ENCODE data around the gene TANC2. TPM values are rescaled to one million over a fixed set of nuclear protein-coding genes. Genes with fewer than 3 reads are reported as not detected.

Gene TANC2
- total RNA-seq, 1 donor from 2014 or later = 66.9 TPM

DNA sequence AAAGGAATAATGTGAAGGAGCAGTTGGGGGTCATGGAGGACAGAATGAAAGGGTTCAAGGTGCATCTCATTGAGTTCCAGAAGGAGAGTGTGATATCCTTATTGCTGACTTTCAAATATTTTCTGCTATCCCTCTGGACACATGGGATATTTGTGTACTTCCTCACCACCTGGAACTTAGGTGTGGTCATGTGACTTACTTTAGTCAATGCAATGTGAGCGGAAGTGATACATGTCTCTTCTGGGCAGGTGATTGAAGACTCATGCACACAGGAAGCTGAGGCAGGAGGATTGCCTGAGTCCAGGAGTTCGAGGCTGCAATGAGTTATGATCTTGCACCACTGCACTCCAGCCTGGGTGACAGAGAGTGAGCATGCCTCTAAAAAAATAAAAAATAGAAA, 36.7 kb upstream of the TANC2 start:
- H3K36me3 ChIP-seq (ENCODE audit: insufficient read depth, low read length) = no peaks in the 10 kb centered on the region
- no peaks in the 10 kb centered on the region for H3K4me1 ChIP-seq (ENCODE audit: insufficient read depth, low read length)
- no peak overlapping the region for H3K4me2 ChIP-seq (ENCODE audit: low read length)
- Mint-ChIP-seq H3K27ac (ENCODE audit: unreplicated experiment) (no peak overlapping the region), H3K4me3 (ENCODE audit: unreplicated experiment) (no peak overlapping the region), H3K27me3 (ENCODE audit: low read depth, unreplicated experiment) (peaks cover 18% of the 10 kb centered on the region), H3K9me3 (ENCODE audit: unreplicated experiment) (no peaks in the 10 kb centered on the region), H3K4me1 (ENCODE audit: low read depth, unreplicated experiment) (no peaks in the 10 kb centered on the region), H3K36me3 (ENCODE audit: low read depth, unreplicated experiment) (no peaks in the 10 kb centered on the region)
- FAIRE-seq (no peak), DNase-seq (ENCODE audit: low read depth) (no peak)
- no peaks in the 10 kb centered on the region for H3K9me3 ChIP-seq (ENCODE audit: insufficient read depth, low read depth, low read length)
- H4K20me1 ChIP-seq (ENCODE audit: insufficient read depth, low read length) = no peaks in the 10 kb centered on the region
- H3K79me2 ChIP-seq (ENCODE audit: insufficient read depth, low read length) = no peaks in the 10 kb centered on the region
- no peak overlapping the region for H3K27ac ChIP-seq (ENCODE audit: low read depth, low read length)
- no peaks in the 10 kb centered on the region for H3K27me3 ChIP-seq (ENCODE audit: insufficient read depth, low read length)
- TF ChIP-seq EZH2 (IDR thresholded peaks at IDR 0.05; ENCODE audit: insufficient read depth, low read length) = no peak
- TF ChIP-seq, protein P1, sequence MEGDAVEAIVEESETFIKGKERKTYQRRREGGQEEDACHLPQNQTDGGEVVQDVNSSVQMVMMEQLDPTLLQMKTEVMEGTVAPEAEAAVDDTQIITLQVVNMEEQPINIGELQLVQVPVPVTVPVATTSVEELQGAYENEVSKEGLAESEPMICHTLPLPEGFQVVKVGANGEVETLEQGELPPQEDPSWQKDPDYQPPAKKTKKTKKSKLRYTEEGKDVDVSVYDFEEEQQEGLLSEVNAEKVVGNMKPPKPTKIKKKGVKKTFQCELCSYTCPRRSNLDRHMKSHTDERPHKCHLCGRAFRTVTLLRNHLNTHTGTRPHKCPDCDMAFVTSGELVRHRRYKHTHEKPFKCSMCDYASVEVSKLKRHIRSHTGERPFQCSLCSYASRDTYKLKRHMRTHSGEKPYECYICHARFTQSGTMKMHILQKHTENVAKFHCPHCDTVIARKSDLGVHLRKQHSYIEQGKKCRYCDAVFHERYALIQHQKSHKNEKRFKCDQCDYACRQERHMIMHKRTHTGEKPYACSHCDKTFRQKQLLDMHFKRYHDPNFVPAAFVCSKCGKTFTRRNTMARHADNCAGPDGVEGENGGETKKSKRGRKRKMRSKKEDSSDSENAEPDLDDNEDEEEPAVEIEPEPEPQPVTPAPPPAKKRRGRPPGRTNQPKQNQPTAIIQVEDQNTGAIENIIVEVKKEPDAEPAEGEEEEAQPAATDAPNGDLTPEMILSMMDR (IDR thresholded peaks at IDR 0.05; ENCODE audit: insufficient read depth, low read depth, low read length) = no peak
- no peak overlapping the region for H2AFZ ChIP-seq (ENCODE audit: low read depth, low read length)
- H3K9ac ChIP-seq (ENCODE audit: low read length) = no peak overlapping the region
- no peak overlapping the region for H3K4me3 ChIP-seq (ENCODE audit: insufficient read depth, low read depth, low read length)

DNA sequence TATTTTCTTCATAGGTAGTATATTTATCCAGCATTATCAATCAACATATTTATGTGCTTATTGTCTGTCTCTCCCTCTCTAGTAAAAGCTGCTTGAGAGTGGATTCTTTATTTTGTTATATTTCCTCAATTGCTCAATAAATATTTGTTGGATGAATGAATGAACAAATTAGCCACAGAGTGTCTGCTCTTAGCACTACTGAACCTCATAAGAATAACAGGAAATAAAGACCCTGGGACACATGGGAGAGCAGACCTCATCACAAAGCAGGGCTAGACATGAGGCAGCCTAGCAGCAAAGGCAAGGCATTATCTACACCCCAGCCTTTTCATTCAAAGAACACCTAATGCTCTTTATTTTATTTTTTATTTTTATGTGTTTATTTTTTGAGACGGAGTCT, 34.9 kb upstream of the TANC2 start:
- Histone ChIP-seq H3K9me3 (ENCODE audit: insufficient read depth, low read depth, low read length) (no peaks in the 10 kb centered on the region), H3K9ac (ENCODE audit: low read length) (no peak overlapping the region), H3K27ac (ENCODE audit: low read depth, low read length) (no peak overlapping the region), H3K4me2 (ENCODE audit: low read length) (no peak overlapping the region), H3K4me3 (ENCODE audit: insufficient read depth, low read depth, low read length) (no peak overlapping the region), H3K79me2 (ENCODE audit: insufficient read depth, low read length) (no peaks in the 10 kb centered on the region), H3K27me3 (ENCODE audit: insufficient read depth, low read length) (no peaks in the 10 kb centered on the region), H3K4me1 (ENCODE audit: insufficient read depth, low read length) (no peaks in the 10 kb centered on the region), H3K36me3 (ENCODE audit: insufficient read depth, low read length) (no peaks in the 10 kb centered on the region), H2AFZ (ENCODE audit: low read depth, low read length) (no peak overlapping the region), H4K20me1 (ENCODE audit: insufficient read depth, low read length) (no peaks in the 10 kb centered on the region)
- Mint-ChIP-seq H3K4me3 (ENCODE audit: unreplicated experiment) (no peak overlapping the region), H3K27ac (ENCODE audit: unreplicated experiment) (no peak overlapping the region), H3K4me1 (ENCODE audit: low read depth, unreplicated experiment) (no peaks in the 10 kb centered on the region), H3K36me3 (ENCODE audit: low read depth, unreplicated experiment) (no peaks in the 10 kb centered on the region), H3K27me3 (ENCODE audit: low read depth, unreplicated experiment) (peaks cover 18% of the 10 kb centered on the region), H3K9me3 (ENCODE audit: unreplicated experiment) (no peaks in the 10 kb centered on the region)
- TF ChIP-seq EZH2 (IDR thresholded peaks at IDR 0.05; ENCODE audit: insufficient read depth, low read length) = no peak
- TF ChIP-seq, protein P1 (IDR thresholded peaks at IDR 0.05; ENCODE audit: insufficient read depth, low read depth, low read length) = no peak
- FAIRE-seq = no peak
- peak; percentile 12 for DNase-seq (ENCODE audit: low read depth)

DNA sequence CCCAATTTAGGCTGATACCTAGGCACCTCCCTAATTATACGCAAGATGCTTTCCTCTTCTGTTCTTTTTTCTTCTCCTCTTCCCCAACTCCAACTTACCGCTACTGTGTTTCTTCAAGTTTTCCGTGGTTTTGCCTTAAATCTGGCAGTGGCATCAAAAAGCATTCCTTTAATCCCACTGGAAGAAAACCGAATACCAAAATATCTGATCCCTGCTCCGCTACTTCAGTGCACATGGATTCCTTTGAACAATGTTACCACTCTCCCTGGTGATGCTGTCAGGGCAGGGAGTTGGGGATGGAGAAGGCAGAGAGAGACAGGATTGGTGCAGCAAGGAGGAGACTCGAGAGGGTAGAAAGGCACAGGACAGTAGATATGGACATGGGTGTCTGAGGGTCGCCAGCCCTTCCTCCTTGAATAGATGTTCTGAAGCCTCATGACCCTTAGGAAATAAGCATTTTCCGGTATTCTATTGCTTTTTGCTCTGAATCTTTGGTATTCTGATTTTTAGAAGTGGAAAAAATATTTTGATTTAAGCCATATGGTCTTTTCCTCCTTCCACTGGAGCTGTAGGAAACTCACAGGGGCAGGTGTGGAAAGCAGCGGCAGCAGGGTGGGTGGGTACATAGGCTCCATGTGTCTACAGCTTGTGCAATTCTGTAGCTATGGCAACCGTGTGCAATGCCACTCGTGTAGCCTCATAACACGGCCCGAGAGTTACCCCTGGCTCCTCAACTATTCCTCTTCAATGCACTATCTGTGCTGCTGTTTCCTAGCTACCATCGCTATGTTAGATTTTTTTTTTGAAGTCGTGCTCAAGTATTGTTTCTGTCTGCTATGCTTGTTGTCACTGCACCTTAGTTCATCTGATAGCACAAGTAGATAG, 32.3 kb upstream of the TANC2 start:
- Histone ChIP-seq H3K4me3 (ENCODE audit: insufficient read depth, low read depth, low read length) (no peak overlapping the region), H3K27me3 (ENCODE audit: insufficient read depth, low read length) (no peaks in the 10 kb centered on the region), H3K79me2 (ENCODE audit: insufficient read depth, low read length) (no peaks in the 10 kb centered on the region), H3K9ac (ENCODE audit: low read length) (no peak overlapping the region), H3K4me1 (ENCODE audit: insufficient read depth, low read length) (no peaks in the 10 kb centered on the region), H3K27ac (ENCODE audit: low read depth, low read length) (no peak overlapping the region), H3K9me3 (ENCODE audit: insufficient read depth, low read depth, low read length) (no peaks in the 10 kb centered on the region), H3K4me2 (ENCODE audit: low read length) (no peak overlapping the region), H2AFZ (ENCODE audit: low read depth, low read length) (no peak overlapping the region), H3K36me3 (ENCODE audit: insufficient read depth, low read length) (no peaks in the 10 kb centered on the region), H4K20me1 (ENCODE audit: insufficient read depth, low read length) (no peaks in the 10 kb centered on the region)
- no peak overlapping the region for H3K4me3 Mint-ChIP-seq (ENCODE audit: unreplicated experiment)
- peaks cover 3% of the 10 kb centered on the region for H3K27me3 Mint-ChIP-seq (ENCODE audit: low read depth, unreplicated experiment)
- DNase-seq (ENCODE audit: low read depth) = peak; percentile 39
- H3K36me3 Mint-ChIP-seq (ENCODE audit: low read depth, unreplicated experiment) = no peaks in the 10 kb centered on the region
- no peak for FAIRE-seq
- H3K4me1 Mint-ChIP-seq (ENCODE audit: low read depth, unreplicated experiment) = no peaks in the 10 kb centered on the region
- no peak overlapping the region for H3K27ac Mint-ChIP-seq (ENCODE audit: unreplicated experiment)
- H3K9me3 Mint-ChIP-seq (ENCODE audit: unreplicated experiment) = no peaks in the 10 kb centered on the region
- TF ChIP-seq, protein P1 (IDR thresholded peaks at IDR 0.05; ENCODE audit: insufficient read depth, low read depth, low read length) = no peak
- TF ChIP-seq EZH2 (IDR thresholded peaks at IDR 0.05; ENCODE audit: insufficient read depth, low read length) = no peak
